Calu3 (cell line): ENCODE data around the gene TRPM4. TPM values are rescaled to one million over a fixed set of nuclear protein-coding genes. Genes with fewer than 3 reads are reported as not detected.
"Not testable (repeated sequence)": the region's sequence is repeated elsewhere in the genome, so short reads cannot be mapped to it uniquely, and the experiment has no call there.

Source experiments
- BruUV-seq: library from RNA; stranded (reverse); fragments of 400-500 nt; replicated peaks from 2 replicates; lab custom pipeline; 2021; lab: Mats Ljungman, UMichigan
- CTCF ChIA-PET: fragments of 300-600 bp; sonication (Branson Sonifier 250); formaldehyde crosslinking; loops from one replicate; lab custom pipeline; 2022; ENCODE audit warnings: antibody characterized with exemption; lab: Charles Lee
- DNase-seq: peaks from one replicate; pipeline ENCODE4 v3.0.0; 2022
- H3K27ac Mint-ChIP-seq: one replicate; pipeline ENCODE4 v1.8.0; 2022; ENCODE audit warnings: mixed read lengths; ENCODE audit not compliant: unreplicated experiment
- H3K27me3 Mint-ChIP-seq: one replicate; pipeline ENCODE4 v1.8.0; 2022; ENCODE audit warnings: mixed read lengths; ENCODE audit not compliant: unreplicated experiment
- H3K36me3 Mint-ChIP-seq: one replicate; pipeline ENCODE4 v1.8.0; 2022; ENCODE audit warnings: mild to moderate bottlenecking, moderate library complexity, mixed read lengths; ENCODE audit not compliant: insufficient read depth, unreplicated experiment
- H3K4me1 Mint-ChIP-seq: one replicate; pipeline ENCODE4 v1.8.0; 2022; ENCODE audit warnings: mild to moderate bottlenecking, low read depth, mixed read lengths; ENCODE audit not compliant: unreplicated experiment
- H3K4me3 Mint-ChIP-seq: one replicate; pipeline ENCODE4 v1.8.0; 2022; ENCODE audit warnings: mild to moderate bottlenecking, low read depth, moderate library complexity, mixed read lengths; ENCODE audit not compliant: unreplicated experiment
- H3K9me3 Mint-ChIP-seq: one replicate; pipeline ENCODE4 v1.8.0; 2022; ENCODE audit warnings: low read depth, mixed read lengths; ENCODE audit not compliant: unreplicated experiment
- intact Hi-C: fragments of 100-400 bp; cut with micrococcal nuclease; formaldehyde crosslinking; loops from one replicate; pipeline ENCODE4 v1.10.0; 2022; ENCODE audit not compliant: unreplicated experiment
- total RNA-seq: library from RNA; stranded (reverse); gene quantifications from 2 replicates; pipeline ENCODE4 v1.2.3, GENCODE V29; 2022
- TF ChIP-seq, protein P1 (sequence below): fragments of 200-600 bp; IDR thresholded peaks from one replicate; pipeline ENCODE4 v1.8.0; 2022; ENCODE audit warnings: antibody characterized with exemption; ENCODE audit not compliant: unreplicated experiment

TRPM4 gene
- total RNA-seq, 1 experiment from 2014 or later, result 70.0 TPM

DNA sequence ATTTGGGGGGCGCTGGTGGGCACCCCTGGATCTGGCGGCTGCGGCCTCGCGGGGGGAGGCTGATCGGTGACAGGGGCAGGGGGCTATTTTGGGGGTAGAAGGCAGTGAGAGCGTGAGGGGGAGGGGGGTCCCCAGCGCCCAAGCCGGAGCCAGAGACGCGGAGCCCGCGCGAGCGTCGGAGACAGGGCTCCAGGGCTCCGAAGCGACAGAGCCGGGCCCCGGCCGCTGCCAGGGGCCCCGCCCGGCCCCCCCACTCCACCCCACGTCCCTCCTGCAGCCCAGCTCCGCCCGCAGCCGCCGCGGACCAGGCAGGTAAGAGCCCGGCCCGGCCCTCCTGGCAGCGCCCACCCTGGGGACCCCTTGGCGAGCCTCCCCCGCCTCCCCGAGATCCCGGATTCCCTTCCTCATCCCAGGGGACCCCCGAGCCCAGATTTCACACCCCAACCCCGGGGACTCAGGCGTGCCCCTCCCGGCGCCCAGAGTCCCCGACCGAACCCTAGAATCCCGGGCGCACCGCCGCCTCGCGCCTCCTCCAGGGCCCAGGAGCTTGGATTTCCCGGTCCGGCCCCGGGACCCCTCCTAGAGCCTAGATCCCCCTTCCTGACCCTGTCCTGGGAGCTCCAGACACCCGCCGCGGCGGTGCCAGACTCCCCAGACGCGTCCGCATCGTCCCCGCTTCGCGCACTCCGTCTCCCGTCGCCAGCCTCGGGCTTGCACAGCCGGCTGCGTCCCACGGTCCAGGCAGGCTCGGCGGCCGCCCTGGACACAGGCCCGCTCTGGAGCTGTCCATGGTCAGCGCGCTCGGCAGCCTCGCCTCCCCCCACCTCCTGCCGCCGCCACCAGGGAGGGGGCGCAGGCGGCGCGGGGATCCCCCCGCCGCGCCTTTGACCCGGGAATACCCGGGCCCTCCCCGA is 37.9 kb upstream of the TRPM4 start, which contains the start of gene PPFIA3:
Gene PPFIA3 (plus strand): TSS at position 134 of the 914 bp plus-strand sequence. CDS start 8,330 bp downstream, outside the sequence.
- Mint-ChIP-seq H3K36me3 (peaks cover 42% of the 10 kb centered on the region), H3K4me3 (peak within 1 kb of the TSS; percentile 93), H3K9me3 (no peaks in the 10 kb centered on the region), H3K4me1 (peaks cover 31% of the 10 kb centered on the region), H3K27ac (peak within 1 kb of the TSS; percentile 56), H3K27me3 (peaks cover 37% of the 10 kb centered on the region)
- TF ChIP-seq, protein P1, sequence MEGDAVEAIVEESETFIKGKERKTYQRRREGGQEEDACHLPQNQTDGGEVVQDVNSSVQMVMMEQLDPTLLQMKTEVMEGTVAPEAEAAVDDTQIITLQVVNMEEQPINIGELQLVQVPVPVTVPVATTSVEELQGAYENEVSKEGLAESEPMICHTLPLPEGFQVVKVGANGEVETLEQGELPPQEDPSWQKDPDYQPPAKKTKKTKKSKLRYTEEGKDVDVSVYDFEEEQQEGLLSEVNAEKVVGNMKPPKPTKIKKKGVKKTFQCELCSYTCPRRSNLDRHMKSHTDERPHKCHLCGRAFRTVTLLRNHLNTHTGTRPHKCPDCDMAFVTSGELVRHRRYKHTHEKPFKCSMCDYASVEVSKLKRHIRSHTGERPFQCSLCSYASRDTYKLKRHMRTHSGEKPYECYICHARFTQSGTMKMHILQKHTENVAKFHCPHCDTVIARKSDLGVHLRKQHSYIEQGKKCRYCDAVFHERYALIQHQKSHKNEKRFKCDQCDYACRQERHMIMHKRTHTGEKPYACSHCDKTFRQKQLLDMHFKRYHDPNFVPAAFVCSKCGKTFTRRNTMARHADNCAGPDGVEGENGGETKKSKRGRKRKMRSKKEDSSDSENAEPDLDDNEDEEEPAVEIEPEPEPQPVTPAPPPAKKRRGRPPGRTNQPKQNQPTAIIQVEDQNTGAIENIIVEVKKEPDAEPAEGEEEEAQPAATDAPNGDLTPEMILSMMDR, result no peak
- CTCF ChIA-PET, result interaction anchor here (0.7 to 1.6 kb wide), 3 partner anchors 22 to 79 kb away, joined by 3 to 6 read pairs (median 3); no protein-coding TSS in a partner anchor
- no TSS peak for BruUV-seq
- intact Hi-C loops, result loop anchor here (5.0 kb wide), 1 partner anchor 88 kb away; no protein-coding TSS in a partner anchor
- DNase-seq, result peak; percentile 73

DNA sequence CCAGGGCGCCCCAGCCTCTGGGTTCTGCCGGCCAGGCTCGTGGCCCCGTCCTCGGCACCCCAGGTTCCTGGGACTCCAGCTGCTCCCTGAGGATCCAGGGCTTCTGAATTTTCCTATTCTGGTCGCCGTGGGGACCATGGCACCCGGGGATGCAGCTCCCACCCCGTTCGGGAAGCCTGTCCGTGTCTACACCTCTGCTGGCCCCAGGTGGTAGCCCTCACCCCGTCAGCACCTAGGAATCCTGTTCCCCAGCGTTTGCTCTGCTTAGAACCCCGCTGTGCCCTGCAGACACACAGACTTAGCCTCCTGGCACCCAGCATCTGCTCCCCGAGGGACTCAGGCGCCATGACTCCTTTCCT is 37.3 kb upstream of the TRPM4 start:
- intact Hi-C loops, result no loop called here
- Mint-ChIP-seq H3K4me3 (peak overlapping the region; percentile 93), H3K9me3 (no peaks in the 10 kb centered on the region), H3K27me3 (peaks cover 37% of the 10 kb centered on the region), H3K36me3 (peaks cover 35% of the 10 kb centered on the region), H3K27ac (no peak overlapping the region), H3K4me1 (peaks cover 31% of the 10 kb centered on the region)
- TF ChIP-seq, protein P1, result no peak
- no TSS peak for BruUV-seq
- CTCF ChIA-PET, result interaction anchor here (1.1 to 1.6 kb wide), 2 partner anchors 26 to 79 kb away, joined by 3 to 6 read pairs; no protein-coding TSS in a partner anchor
- peak; percentile 11 for DNase-seq

DNA sequence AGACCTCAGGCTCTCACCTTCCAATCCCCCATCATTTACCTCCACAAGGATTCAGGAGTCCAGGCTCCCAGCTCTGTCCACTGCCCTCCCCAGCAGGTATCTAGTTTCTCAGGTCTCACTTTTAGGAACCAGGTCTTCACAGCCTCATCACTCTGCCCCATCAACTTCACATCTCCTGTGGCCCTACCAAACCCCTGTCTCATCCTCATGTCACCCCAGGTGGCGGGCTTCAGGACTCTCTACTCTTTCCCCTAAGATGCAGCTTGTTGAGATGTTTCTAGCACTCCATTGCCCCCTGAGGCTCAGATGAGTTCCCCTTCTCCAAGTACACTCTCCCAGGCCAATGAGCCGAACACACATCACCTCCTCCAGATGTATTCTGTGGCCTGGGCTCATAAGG is 36.7 kb upstream of the TRPM4 start:
- Mint-ChIP-seq H3K36me3 (peaks cover 33% of the 10 kb centered on the region), H3K27me3 (peaks cover 37% of the 10 kb centered on the region), H3K27ac (no peak overlapping the region), H3K4me3 (peak overlapping the region; percentile 93), H3K9me3 (no peaks in the 10 kb centered on the region), H3K4me1 (peaks cover 31% of the 10 kb centered on the region)
- DNase-seq, result no peak
- CTCF ChIA-PET, result interaction anchor here (1.1 kb wide), 1 partner anchor 25 kb away, joined by 3 read pairs; no protein-coding TSS in a partner anchor
- intact Hi-C loops, result no loop called here
- TF ChIP-seq, protein P1, result no peak
- no TSS peak for BruUV-seq

DNA sequence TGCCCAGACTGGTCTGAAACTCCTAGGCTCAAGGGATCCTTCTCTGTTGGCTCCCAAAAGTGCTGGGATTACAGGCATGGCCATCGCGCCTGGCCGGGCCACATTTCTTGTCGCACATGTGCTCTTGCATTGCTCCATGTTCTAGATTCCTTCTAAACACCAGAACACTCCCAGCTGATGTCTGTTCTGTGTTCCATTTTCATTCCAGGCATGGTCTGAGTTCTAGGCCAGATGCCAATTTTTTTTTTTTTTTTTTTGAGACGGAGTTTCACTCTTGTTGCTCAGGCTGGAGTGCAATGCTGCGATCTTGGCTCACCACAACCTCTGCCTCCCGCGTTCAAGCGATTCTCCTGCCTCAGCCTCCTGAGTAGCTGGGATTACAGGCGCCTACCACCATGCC is 35.8 kb upstream of the TRPM4 start:
- H3K9me3 Mint-ChIP-seq, H3K27ac Mint-ChIP-seq, BruUV-seq, intact Hi-C loops, DNase-seq, CTCF ChIA-PET, H3K4me3 Mint-ChIP-seq: not testable (repeated sequence)
- Mint-ChIP-seq H3K36me3 (peaks cover 26% of the 10 kb centered on the region), H3K27me3 (peaks cover 37% of the 10 kb centered on the region), H3K4me1 (peaks cover 26% of the 10 kb centered on the region)

DNA sequence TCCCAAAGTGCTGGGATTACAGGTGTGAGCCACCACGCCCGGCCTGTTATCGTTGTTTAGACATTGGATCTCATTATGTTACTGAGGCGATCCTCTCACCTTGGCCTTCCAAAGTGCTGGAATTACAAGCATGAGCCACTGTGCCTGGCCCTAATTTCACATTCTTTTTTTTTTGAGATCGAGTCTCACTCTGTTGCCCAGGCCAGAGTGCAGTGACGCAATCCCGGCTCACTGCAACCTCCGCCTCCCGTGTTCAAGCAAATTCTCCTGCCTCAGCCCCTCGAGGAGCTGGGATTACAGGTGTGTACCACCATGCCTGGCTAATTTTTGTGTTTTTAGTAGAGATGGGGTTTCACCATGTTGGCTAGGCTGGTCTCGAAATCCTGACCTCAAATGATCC is 34.3 kb upstream of the TRPM4 start:
- H3K4me1 Mint-ChIP-seq, result peaks cover 17% of the 10 kb centered on the region
- H3K27me3 Mint-ChIP-seq, result peaks cover 37% of the 10 kb centered on the region
- H3K4me3 Mint-ChIP-seq, DNase-seq, H3K27ac Mint-ChIP-seq, H3K9me3 Mint-ChIP-seq, intact Hi-C loops, BruUV-seq: not testable (repeated sequence)
- CTCF ChIA-PET, result interaction anchor here (0.5 to 0.7 kb wide), 2 partner anchors 54 to 75 kb away, joined by 3 to 5 read pairs; no protein-coding TSS in a partner anchor
- peaks cover 31% of the 10 kb centered on the region for H3K36me3 Mint-ChIP-seq
